Peyer's patch (tissue), 4 donors: ENCODE measurements around the gene MYL6B. TPM values are rescaled to one million over a fixed set of nuclear protein-coding genes. Genes with fewer than 3 reads are reported as not detected.

ENCODE experiments used
- DNase-seq, 3 donors: peaks; one replicate each; pipeline ENCODE4 v3.0.0-alpha.2; 2017 to 2019
- H3K27ac ChIP-seq, 4 donors: fragments of 200-600 bp; sonication (generic); one replicate each; pipeline ENCODE4 v1.5.1; 2016 to 2019
- H3K27me3 ChIP-seq, 2 donors: fragments of 200-600 bp; sonication (generic); one replicate each; pipeline ENCODE4 v1.5.1; 2019
- H3K36me3 ChIP-seq, 3 donors: fragments of 200-600 bp; sonication (generic); one replicate each; pipeline ENCODE4 v1.5.1; 2016 to 2019
- H3K4me1 ChIP-seq, 4 donors: fragments of 200-600 bp; sonication (generic); one replicate each; pipeline ENCODE4 v1.5.1; 2016 to 2019
- H3K4me3 ChIP-seq, 4 donors: fragments of 200-600 bp; sonication (generic); 1 replicate in 3 of 4; 2 replicates in 1 of 4; pipeline ENCODE4 v1.5.1; 2016 to 2019; ENCODE audit warnings: mild to moderate bottlenecking in 1 of 4
- H3K9me3 ChIP-seq, 4 donors: fragments of 200-600 bp; sonication (generic); one replicate each; pipeline ENCODE4 v1.5.1; 2016 to 2019; ENCODE audit warnings: mild to moderate bottlenecking in 1 of 4
- POLR2A ChIP-seq, 2 donors: fragments of 450-650 bp; IDR thresholded peaks; one replicate each; pipeline ENCODE4 v1.5.1; 2017; ENCODE audit warnings: antibody characterized with exemption in 2 of 2, mild to moderate bottlenecking in 2 of 2, moderate library complexity in 2 of 2
- total RNA-seq, 4 donors: library from RNA; depleted of rRNA; stranded (reverse); fragments of >200 nt; gene quantifications; one replicate each; pipeline ENCODE4 v1.1.0, GENCODE V29; 2016
- TF ChIP-seq, protein P1 (sequence below), 6 experiments: fragments of 450-650 bp in 4 of 6; fragments of 200-600 bp in 2 of 6; sonication (generic) in 1 of 6; IDR thresholded peaks; one replicate each; pipeline ENCODE4 v1.5.1; 2017 to 2019; ENCODE audit warnings: antibody characterized with exemption in 6 of 6, mild to moderate bottlenecking in 3 of 6, moderate library complexity in 1 of 6

MYL6B gene
- total RNA-seq, 4 donors from 2014 or later = 16.0 to 46.2 (median 21.3) TPM

DNA sequence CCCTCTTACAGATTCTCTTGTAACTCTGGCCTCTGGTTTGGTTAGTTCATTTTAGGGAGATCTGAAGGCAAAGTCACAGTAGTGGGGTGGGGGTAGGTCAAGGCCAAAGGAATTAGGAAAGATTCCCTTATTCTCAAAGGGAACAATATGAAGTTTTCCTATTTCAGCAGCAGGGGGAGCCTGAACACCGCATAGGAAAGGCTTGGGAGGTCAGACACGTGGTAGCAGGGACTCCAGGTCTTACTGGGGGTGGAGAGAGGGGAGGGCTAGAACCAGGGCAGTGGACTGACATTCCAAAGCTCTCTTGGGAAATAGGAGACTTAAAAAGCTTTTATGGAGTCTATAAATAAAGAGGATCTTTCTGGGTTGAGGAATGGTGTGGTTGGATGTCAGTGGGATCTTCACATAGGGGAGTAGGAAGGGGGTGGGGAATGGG lies 33.0 kb upstream of the MYL6B start:
- DNase-seq = peak in 2 of 3 donors; percentile 49 to 84
- Histone ChIP-seq H3K9me3 (no peaks in the 10 kb centered on the region), H3K27me3 (no peaks in the 10 kb centered on the region), H3K27ac (peak overlapping the region; percentile 95 to 96 (median 96)), H3K36me3 (peaks cover 0 to 19% (median 0%) of the 10 kb centered on the region in 3 donors), H3K4me3 (peak overlapping the region in 2 of 4 donors; percentile 69 to 73), H3K4me1 (peaks cover 3 to 18% (median 4%) of the 10 kb centered on the region in 4 donors)
- TF ChIP-seq, protein P1, sequence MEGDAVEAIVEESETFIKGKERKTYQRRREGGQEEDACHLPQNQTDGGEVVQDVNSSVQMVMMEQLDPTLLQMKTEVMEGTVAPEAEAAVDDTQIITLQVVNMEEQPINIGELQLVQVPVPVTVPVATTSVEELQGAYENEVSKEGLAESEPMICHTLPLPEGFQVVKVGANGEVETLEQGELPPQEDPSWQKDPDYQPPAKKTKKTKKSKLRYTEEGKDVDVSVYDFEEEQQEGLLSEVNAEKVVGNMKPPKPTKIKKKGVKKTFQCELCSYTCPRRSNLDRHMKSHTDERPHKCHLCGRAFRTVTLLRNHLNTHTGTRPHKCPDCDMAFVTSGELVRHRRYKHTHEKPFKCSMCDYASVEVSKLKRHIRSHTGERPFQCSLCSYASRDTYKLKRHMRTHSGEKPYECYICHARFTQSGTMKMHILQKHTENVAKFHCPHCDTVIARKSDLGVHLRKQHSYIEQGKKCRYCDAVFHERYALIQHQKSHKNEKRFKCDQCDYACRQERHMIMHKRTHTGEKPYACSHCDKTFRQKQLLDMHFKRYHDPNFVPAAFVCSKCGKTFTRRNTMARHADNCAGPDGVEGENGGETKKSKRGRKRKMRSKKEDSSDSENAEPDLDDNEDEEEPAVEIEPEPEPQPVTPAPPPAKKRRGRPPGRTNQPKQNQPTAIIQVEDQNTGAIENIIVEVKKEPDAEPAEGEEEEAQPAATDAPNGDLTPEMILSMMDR (IDR thresholded peaks at IDR 0.05) = peak; percentile 66 to 93 (median 90)
- TF ChIP-seq POLR2A (IDR thresholded peaks at IDR 0.05) = no peak

DNA sequence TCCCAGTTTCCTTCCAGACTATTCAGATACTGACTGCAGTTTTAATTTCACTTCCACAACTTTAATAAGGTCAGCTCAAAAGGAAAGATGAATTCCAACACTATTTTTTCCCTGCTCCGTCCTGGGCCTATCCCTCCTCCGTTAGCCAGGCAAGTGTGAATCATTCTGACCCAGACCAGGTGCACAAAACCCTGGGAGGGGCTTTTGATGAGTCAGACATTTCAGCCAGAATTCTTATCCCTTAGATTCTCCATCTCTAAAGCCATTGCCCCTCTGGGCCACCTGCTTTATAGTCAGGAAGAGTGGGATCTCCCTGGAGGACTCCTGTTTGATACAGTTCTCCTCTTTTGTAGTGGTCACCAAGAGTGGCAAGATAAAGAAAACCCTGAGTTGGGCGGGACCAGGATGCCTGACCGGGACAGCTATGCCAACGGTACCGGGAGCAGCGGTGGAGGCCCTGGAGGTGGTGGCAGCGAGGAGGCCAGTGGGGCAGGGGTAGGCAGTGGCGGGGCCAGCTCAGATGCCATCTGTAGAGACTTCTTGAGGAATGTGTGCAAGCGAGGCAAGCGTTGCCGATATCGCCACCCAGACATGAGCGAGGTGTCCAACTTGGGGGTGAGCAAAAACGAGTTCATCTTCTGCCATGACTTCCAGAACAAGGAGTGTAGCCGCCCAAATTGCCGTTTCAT lies 32.1 kb upstream of the MYL6B start:
- Histone ChIP-seq H3K4me1 (peaks cover 3 to 19% (median 4%) of the 10 kb centered on the region in 4 donors), H3K36me3 (peaks cover 0 to 19% (median 0%) of the 10 kb centered on the region in 3 donors), H3K27ac (peak overlapping the region in 2 of 4 donors; percentile 95 to 96), H3K9me3 (no peaks in the 10 kb centered on the region), H3K27me3 (no peaks in the 10 kb centered on the region), H3K4me3 (no peak overlapping the region)
- TF ChIP-seq POLR2A (IDR thresholded peaks at IDR 0.05) = no peak
- TF ChIP-seq, protein P1 (IDR thresholded peaks at IDR 0.05) = no peak
- DNase-seq = no peak

DNA sequence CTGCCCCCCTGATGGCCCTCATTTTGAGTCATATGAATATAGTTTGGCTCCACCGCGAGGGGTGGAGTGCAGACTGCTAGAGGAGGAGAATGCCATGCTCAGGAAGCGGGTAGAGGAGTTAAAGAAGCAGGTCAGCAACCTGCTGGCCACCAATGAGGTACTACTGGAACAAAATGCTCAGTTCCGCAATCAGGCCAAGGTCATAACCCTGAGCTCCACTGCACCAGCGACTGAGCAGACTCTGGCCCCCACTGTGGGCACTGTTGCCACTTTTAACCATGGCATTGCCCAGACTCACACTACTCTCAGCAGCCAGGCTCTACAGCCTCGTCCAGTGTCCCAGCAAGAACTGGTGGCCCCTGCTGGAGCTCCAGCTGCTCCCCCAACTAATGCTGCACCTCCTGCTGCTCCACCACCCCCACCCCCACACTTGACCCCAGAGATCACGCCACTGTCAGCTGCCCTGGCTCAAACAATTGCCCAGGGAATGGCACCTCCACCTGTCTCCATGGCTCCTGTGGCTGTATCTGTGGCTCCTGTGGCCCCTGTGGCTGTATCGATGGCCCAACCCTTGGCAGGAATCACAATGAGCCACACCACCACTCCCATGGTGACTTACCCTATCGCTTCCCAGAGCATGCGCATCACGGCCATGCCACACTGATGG lies 31.1 kb upstream of the MYL6B start:
- no peak for TF ChIP-seq POLR2A (IDR thresholded peaks at IDR 0.05)
- TF ChIP-seq, protein P1 (IDR thresholded peaks at IDR 0.05) = no peak
- H3K27ac ChIP-seq = no peak overlapping the region
- H3K4me3 ChIP-seq = no peak overlapping the region
- no peaks in the 10 kb centered on the region for H3K9me3 ChIP-seq
- peaks cover 0 to 19% (median 0%) of the 10 kb centered on the region in 3 donors for H3K36me3 ChIP-seq
- H3K4me1 ChIP-seq = peaks cover 3 to 30% (median 5%) of the 10 kb centered on the region in 4 donors
- H3K27me3 ChIP-seq = no peaks in the 10 kb centered on the region
- no peak for DNase-seq

DNA sequence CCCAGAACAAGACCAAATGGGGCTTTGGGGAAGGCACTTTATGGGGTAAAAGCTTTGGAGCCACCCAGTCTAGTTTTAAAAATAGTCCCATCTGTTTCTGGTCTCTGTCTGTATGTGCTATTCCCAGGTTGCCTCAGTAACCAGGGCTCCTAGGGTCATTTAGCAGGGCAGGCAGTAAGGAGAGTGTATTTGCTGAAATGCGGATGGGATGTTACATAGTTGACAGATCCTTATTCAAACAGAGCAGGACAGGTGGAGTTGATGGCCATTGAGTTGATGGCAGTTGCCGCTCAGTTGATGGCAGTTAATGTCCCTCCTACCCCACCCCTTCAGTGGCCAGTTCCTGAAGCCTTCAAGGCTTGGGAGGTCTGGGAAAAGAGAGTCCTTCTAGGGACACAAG lies 29.8 kb upstream of the MYL6B start:
- DNase-seq = no peak
- H3K4me3 ChIP-seq = no peak overlapping the region

DNA sequence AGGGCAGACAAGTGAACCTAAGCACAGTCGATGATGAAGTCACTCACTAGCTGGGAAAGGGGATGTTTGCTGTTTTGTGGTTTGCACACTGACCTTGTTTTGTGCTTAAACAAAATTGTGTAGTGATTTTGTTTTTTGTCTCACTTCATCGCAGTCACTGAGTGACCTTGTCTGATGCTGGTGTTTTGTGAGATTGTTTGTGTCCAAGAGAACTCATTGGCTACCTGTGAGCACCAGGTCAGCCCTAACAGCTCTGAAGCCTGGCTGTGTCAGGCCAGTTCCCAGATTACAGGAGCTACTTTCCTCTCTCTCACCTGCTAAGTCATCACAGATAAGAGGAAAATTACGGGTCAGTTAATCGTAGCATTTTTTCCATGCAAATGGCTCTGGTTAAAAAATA lies 28.3 kb upstream of the MYL6B start:
- no peak for DNase-seq
- no peaks in the 10 kb centered on the region for H3K27me3 ChIP-seq
- no peak overlapping the region for H3K4me3 ChIP-seq
- H3K9me3 ChIP-seq = no peaks in the 10 kb centered on the region
- peak overlapping the region in 1 of 4 donors; percentile 2 for H3K27ac ChIP-seq
- H3K36me3 ChIP-seq = peaks cover 0 to 19% (median 0%) of the 10 kb centered on the region in 3 donors
- peaks cover 1 to 36% (median 11%) of the 10 kb centered on the region in 4 donors for H3K4me1 ChIP-seq
- TF ChIP-seq POLR2A (IDR thresholded peaks at IDR 0.05) = no peak
- TF ChIP-seq, protein P1 (IDR thresholded peaks at IDR 0.05) = no peak

More for the DNA sequence above, 29.8 kb upstream of the MYL6B start:
- H3K9me3 ChIP-seq = no peaks in the 10 kb centered on the region
- H3K36me3 ChIP-seq = peaks cover 0 to 19% (median 0%) of the 10 kb centered on the region in 3 donors
- H3K27me3 ChIP-seq = no peaks in the 10 kb centered on the region
- TF ChIP-seq, protein P1 (IDR thresholded peaks at IDR 0.05) = no peak
- no peak for TF ChIP-seq POLR2A (IDR thresholded peaks at IDR 0.05)
- H3K4me1 ChIP-seq = peaks cover 5 to 42% (median 12%) of the 10 kb centered on the region in 4 donors
- H3K27ac ChIP-seq = no peak overlapping the region
